Cerebellar cortex (tissue), 1 donor: ENCODE data around the gene PCDH15.
"Not testable (repeated sequence)": the region's sequence is repeated elsewhere in the genome, so short reads cannot be mapped to it uniquely, and the experiment has no call there.

Experiments
- DNase-seq: peaks from one replicate; pipeline ENCODE4 v3.0.0-alpha.2; 2015; ENCODE audit warnings: low spot score

PCDH15 gene

GRCh38 chr10:53980210-53980609 is 820.8 kb downstream of the PCDH15 start:
- DNase-seq = no peak

- DNase-seq = no peak
Measured at GRCh38 chr10:53978301-53978700, 822.7 kb downstream of the PCDH15 start.

- no peak for DNase-seq
Measured at GRCh38 chr10:53977267-53977666, 823.8 kb downstream of the PCDH15 start.

DNA sequence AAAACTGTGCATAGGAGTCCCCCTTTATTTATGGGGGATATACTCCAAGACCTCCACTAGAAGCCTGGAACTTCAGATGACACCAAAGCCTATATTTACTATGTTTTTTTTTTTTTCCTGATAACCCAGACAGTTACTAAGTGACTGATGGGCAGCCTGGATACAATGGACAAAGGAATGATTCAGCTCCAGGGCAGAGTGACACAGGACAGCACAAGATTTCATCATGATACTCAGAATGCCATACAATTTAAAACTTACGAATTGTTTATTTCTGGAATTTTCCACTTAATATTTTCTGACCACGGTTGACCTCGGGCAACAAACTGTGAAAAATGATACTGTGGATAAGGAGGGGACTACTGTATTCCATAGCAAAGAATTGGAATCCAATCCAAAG is 843.6 kb downstream of the PCDH15 start:
- DNase-seq = no peak

- DNase-seq = no peak
Measured at GRCh38 chr10:53955091-53955490, 845.9 kb downstream of the PCDH15 start.

GRCh38 chr10:53952698-53953630 is 848.1 kb downstream of the PCDH15 start:
- no peak for DNase-seq

DNA sequence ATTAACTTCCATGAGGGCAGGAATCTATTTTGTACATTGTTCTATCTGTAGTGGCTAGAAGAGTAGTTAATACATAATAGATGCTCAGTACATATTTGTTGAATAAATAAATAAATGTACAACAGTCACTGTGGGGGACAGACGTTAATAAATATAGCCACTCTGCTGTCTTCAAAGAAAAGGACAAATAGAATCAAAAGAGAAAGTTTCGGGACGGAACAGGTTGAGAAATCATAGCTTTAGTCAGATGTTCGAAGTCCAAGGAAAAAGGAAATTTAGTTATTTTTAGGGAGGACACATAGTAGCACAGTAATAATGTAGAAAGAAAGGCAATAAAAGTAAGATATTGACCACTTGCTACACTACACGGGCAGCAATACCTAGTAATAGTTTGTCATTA is 861.4 kb downstream of the PCDH15 start:
- no peak for DNase-seq

GRCh38 chr10:53930648-53931047 is 870.4 kb downstream of the PCDH15 start:
- DNase-seq = no peak

DNA sequence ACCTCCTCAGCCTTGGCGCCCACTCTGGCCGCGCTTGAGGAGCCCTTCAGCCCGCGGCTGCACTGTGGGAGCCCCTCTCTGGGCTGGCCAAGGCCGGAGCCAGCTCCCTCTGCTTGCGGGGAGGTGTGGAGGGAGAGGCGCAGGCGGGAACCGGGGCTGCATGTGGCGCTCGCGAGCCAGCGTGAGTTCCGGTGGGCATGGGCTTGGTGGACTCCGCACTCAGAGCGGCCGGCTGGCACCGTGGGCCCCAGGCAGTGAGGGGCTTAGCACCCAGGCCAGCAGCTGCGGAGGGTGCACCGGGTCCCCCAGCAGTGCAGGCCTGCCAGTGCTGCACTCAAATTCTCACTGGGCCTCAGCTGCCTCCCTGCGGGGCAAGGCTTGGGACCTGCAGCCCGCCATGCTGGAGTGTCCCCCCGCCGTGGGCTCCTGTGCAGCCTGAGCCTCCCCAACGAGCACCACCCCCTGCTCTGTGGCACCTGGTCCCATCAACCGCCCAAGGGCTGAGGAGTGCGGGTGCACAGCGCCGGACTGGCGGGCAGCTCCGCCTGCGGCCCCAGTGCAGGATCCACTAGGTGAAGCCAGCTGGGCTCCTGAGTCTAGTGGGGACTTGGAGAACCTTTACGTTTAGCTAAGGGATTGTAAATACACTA is 876.9 kb downstream of the PCDH15 start:
- not testable (repeated sequence) for DNase-seq

GRCh38 chr10:53918755-53919154 is 882.3 kb downstream of the PCDH15 start:
- no peak for DNase-seq

DNA sequence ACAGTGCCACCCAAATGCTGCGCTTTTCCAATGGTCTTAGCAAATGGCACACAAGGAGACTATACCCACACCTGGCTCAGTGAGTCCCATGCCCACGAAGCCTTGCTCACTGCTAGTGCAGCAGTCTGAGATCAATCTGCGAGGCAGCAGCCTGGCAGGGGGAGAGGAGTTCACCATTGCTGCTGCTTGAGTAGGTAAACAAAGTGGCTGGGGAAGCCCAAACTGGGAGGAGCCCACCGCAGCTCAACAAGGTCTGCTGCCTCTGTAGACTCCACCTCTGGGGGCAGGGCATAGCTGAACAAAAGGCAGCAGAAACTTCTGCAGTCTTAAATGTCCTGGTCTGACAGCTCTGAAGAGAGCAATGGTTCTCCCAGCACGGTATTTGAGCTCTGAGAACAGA is 891.2 kb downstream of the PCDH15 start:
- no peak for DNase-seq

- no peak for DNase-seq
Measured at GRCh38 chr10:53904506-53905241, 896.4 kb downstream of the PCDH15 start.

DNA sequence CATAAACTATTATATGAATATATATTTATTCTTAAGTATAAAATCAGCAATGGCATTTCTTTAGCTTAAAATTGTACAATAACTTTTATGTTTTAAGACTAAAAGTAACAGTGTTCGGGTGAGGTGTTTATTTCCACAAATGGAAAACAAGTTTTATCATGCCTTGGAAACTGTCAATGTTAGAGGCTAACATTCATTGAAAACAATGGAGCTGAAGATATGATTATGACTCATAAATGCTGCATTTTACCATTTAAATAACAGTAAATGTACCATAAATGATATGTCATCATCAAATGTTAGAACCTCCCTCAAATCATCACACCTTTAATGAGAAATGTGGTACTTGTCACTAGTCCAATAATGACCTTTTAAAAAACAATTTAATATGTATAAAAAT is 897.3 kb downstream of the PCDH15 start:
- DNase-seq = no peak

DNA sequence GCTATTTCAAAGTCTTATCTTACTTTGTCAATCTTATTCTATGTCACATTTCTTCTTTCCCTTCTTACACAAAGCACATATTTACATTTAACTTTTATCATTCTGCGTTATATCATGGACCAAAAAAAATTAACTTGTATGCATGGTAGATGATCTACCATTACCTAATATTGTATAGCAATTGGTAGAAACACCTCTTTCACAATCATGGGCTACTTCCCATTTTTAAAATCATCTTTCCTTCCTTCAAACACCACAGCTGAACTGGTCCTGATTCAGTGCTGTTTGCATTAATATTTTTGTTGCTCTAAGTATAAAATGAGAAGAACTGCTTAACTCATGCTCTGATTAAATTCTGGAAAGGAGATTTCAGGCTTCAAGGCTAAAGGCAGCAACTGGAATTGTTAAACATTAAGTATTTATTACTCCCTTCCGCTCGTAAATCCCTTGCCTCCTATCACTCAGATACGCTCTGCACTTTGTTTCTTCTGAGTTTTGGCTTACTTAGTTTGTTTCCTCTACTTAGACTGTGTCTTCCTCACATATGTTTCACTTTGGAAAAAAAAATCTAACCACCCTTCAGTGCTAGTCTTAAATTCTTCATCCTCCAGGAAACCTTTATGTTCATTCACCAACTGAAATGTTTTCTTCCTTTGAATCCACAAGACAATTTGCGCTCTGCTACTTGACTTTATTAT is 901.4 kb downstream of the PCDH15 start:
- DNase-seq = no peak

GRCh38 chr10:53898532-53898931 is 902.5 kb downstream of the PCDH15 start:
- no peak for DNase-seq

DNA sequence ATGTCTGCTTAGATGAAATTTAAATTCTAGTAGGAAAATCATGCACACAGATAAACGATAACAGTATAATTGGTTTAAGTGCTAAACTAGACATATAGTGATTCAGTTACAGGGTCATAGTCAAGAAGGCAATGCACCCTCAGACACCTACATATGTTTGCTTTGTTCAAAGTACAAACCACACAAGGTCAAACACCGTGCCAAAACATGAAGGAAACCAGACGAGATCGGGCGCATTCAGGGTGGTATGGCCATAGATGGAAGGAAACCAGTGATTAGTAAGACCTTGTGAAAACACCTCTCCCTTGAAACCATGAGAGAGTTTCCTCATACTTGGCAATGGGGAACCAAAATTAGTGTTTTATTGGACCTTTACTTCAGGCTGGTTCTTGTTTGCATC is 906.9 kb downstream of the PCDH15 start:
- DNase-seq = no peak

- no peak for DNase-seq
Measured at GRCh38 chr10:53893061-53893460, 908.0 kb downstream of the PCDH15 start.

DNA sequence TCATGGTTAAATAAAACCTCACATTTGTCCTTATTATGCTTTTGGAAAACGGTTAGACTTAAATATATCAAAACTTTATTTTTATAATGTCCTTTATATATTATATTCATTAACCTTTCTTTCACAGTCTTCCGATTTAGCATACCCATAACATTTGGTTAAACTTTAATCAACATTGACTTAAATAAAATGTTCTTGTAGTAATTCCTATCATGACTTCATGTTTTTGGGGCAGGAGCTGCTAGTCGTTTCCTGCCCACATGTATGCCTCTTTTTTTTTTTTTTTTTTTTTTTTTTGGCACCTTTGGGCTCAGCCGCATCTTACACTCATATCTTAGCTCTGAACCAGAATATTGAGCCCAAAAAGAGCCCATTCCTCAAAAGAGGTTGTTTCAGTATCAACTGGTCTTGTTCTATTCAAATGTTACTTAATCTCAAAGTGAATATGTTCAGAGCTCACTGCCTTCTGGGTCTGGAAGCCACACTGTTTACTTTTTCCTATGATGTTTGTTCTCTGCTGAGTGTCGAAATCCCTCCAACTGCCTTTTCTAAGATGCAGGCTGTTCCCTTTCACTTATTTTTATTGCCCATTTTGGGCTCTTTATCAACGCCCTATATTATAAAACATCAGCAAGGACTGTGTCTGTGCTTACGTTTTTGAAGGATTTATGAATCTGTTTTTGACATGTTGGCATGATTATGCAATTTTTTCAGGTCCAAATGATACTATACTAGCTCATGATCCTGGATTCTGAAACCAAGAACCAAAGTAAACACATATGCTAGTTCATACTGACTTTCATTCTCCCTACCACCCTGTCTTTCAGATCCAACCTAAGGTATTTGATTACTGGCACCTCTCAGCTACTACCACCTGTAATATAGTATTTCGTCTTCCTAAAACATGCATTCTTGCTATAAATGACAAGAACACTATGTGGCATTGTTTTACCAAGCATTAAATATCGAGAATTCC is 914.4 kb downstream of the PCDH15 start:
- no peak for DNase-seq

DNA sequence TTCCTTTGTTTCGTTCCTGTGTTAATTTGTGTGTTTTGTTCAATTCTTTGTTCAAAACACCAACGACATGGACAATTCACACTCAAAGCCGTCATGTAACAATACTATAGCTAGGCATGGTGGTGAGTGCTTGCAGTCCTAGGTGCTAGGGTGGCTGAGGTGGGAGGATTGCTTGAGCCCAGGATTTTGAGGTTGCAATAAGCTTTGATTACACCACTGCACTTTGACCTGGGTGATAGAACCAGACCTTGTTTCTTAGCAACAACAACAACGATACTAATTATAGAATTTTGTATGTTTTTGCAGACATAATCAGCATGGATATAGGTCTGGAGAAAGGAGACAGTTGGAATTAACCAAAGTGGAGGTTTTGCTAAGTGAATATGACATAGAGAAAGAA is 936.2 kb downstream of the PCDH15 start:
- DNase-seq = no peak

- DNase-seq = no peak
Measured at GRCh38 chr10:53852450-53853175, 948.4 kb downstream of the PCDH15 start.
